DND-41 (cell line): ENCODE data around the gene PRSS2.

ENCODE experiments used
- CTCF ChIP-seq: IDR thresholded peaks from 2 replicates; pipeline ENCODE4 v1.5.1; 2012; ENCODE audit warnings: borderline replicate concordance, low read length, moderate library complexity, mild to moderate bottlenecking; ENCODE audit not compliant: poor library complexity, severe bottlenecking; ENCODE audit errors: extremely low read depth
- EZH2 ChIP-seq: IDR thresholded peaks from 3 replicates; pipeline ENCODE4 v1.6.1; 2012; ENCODE audit warnings: borderline replicate concordance, low read depth, mild to moderate bottlenecking, moderate library complexity, low read length, inconsistent platforms; ENCODE audit not compliant: severe bottlenecking

DNA sequence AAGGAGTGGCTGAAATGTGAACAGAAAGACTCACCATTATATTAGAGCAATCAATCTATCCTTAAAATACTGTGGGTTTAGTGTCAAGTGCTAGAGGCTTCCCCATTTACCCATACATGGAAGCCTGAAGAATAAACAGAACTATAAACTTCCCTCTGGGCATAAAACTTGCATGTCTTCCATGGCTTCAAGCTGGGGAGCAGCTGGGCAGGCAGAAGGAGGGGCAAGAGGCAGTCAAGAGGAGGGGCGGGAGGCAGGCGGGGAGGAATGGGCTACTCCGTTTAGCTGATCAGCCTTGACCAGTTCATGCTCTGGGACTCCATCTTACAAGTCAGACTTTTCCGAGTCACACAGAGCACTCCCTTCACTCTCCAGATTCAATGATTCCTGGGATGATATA lies 25.0 kb upstream of the PRSS2 start:
- TF ChIP-seq CTCF = no peak
- TF ChIP-seq EZH2 = no peak
